Suppressor macrophage treated with lipopolysaccharide for 1 hour (primary cell): ENCODE data around the gene CCDC80.

Source experiments
- DNase-seq, 3 donors: peaks; one replicate each; pipeline ENCODE4 v3.0.0-alpha.2; 2020 to 2022

The CCDC80 gene

DNA sequence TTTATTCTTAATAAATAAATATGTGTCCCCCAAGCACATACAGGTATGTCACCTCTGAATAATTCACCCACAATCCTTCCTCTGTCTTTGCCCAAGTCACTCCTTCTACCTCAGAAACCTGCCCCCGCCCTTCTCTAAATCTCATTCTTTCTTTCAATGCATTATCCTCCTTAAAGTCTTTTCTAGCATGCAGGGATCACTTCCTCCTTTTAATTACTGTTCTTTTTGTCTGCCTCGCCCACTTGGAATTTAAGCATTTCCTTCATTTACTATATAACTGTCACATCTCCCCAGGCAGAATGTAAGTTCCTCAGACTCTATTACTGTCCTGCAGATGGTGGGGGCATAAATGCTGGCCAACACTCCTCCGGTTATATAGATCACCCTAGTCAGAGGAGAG is 7.8 kb downstream of the CCDC80 start:
- peak; percentile 24 to 50 (median 46) for DNase-seq

DNA sequence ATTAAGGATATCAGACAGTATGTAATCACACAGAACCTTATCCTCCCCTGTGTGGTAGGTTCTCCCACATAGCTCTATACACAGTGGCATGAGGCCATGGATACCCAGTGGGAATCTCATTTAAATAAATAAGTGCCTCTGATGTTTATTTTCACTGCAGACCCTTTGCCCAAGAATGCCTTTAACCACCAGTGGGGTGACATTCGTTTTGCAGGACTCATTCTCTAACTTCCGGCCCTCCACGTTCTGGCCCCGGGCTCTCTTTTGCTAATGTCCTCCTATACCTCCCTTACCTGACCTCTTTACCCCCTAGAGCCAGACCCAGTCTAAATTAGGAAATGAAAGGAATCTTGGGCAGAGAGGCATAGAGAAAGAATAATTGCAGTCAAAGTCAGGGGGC is 8.3 kb downstream of the CCDC80 start:
- no peak for DNase-seq

DNA sequence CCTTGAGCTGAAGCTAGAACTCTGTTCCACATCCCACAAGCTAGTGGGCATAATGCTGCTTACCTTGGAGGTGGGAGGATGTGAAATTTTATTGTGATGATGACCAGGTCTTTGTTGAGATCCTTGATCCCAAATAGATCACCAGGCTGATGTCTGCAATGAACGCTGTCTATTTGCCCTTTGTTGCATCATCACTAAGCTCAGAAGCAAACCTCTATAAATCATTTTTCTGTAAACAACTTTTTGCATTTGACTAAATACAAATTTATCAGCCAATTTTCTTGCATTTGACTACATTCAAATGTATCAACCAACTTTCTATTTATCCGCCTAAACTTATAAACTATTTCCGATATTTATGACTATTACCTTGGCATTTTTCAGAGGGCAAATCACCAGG is 9.7 kb downstream of the CCDC80 start:
- DNase-seq = no peak

DNA sequence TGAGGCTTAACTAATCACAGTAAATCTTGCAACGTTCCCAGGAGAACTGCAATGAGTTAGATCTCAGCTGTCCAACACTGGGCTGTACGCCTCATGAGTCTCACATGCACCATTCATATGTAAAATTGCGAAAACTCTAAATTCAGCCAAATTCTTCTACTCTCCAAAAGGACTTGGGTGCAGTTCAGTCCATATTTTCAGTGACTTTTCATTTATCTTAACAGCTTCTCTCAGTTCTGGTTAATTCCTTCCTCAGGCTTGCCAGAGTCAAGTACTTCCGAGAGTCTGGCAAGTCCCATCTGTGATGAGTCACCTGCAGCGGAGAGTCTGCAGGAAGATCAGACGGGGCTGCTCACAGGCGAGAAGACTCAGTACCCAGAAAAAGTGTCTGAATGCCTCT is 11.5 kb downstream of the CCDC80 start:
- peak; percentile 60 to 74 (median 72) for DNase-seq

DNA sequence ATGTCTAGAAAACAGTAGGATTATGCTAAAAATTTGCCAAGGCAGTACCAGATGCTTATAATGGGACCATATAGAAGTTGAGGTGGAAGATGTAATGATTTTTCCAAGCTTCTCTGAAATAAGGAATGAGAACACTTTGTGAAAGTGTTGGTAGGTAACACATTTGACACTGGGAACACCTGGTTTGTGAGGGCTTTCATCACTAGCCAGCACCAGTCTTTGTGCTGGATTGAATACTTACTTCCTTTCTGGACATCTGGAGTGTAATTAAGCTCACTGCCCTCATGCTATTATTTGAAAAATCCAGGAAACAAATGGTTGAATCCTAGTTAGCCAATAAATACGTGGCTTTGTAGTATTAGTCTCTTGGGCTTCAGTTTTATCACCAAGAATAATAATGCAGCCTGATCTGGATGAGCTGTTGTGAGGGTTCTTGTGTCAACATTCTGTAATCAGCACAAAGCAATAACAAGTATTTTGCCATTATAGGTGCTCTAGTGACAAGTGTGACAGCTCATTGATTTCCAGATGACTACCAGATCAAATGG is 12.9 kb downstream of the CCDC80 start:
- DNase-seq = no peak

DNA sequence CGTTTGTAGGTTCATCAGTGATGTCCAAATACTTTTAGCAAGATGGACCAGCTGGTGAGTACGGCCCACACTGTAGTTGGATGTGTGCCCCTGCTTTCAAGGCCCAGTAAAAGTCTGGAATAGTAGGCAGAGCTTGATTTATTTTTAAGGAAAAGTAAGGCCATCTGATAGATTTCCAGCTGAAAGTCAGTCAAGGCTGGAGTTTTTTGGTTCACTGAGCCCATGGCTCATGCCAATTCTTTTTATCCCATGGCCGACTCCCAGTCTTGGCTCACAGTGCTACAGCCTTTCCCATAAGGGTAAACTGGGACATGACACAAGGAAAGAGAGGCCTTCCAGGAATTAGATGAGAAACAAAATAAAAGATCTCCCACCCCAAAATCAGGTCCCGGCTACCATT is 13.5 kb downstream of the CCDC80 start:
- no peak for DNase-seq

DNA sequence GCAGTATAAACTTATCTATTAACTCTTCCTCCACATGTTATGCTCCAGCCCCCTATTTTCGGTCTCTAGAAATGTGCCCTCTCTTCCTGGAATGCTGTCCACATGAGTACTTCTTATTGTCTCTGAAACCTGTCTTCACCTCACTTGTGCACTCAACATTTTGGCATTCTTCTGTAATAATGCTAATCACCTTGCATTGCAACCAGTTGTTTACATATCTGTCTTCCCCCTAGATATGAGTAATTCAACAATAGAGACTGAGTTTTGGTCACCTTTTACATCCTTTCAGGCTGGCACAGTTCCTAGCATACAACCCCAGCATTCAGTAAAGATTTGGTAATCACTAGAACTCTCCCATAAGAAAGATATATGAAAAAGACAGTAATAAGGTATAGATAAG is 17.2 kb downstream of the CCDC80 start:
- no peak for DNase-seq

DNA sequence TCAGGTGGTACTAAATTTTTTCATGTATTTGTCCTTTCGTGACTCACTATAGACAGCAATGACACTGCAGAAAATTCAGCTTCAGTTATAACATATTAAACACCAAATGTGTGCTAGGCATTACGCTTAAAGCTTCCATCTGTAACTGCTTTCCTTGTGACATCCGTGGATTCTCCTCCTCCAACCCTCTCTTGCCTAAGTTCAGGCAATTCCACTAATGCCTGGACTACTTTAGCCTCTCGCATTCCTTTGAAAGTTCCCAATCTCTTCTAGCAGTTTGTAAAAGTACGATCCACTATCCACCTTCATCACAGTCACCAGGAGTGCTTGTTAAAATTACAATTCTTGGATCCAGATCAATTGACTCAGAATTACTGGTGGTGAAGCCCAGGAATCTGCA is 17.7 kb downstream of the CCDC80 start:
- no peak for DNase-seq

DNA sequence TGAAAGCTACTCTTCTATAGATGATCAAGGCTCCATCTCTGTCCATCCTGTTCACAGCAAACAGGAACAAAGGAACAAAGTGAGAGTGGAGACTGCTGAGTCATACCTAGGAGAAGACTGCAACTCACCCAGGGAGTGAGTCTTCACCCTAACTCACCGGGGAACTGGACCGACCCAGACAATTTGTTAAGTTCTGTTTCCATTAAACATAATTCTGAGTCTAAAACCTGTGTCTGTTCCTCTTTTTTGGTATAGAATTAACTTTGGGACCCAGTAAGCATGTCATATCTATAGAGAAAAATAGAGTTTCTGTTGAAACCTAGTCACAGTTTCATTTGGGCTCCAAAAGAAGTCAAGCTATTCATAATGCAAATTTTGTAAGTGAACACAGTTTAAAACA is 21.6 kb downstream of the CCDC80 start:
- DNase-seq = peak; percentile 15 to 32 (median 27)

DNA sequence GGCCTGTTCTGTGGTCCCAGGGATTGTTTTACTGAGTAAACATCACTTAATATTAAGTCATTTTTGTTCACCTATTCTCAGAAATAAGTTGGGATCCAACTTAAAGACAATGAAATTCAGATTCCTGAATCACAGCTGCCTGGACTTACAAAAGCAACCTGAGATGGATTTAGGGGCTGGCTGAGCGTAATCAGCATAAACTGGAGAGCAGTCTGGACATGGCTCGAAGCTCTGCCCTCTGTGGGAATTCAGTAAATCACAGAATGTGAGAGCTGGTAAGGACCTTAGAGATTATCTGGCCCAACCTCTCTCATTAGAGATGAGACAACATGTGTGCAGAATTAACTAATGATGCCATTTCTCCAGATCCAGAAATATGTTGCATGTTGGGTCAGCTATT is 23.7 kb downstream of the CCDC80 start:
- DNase-seq = no peak

DNA sequence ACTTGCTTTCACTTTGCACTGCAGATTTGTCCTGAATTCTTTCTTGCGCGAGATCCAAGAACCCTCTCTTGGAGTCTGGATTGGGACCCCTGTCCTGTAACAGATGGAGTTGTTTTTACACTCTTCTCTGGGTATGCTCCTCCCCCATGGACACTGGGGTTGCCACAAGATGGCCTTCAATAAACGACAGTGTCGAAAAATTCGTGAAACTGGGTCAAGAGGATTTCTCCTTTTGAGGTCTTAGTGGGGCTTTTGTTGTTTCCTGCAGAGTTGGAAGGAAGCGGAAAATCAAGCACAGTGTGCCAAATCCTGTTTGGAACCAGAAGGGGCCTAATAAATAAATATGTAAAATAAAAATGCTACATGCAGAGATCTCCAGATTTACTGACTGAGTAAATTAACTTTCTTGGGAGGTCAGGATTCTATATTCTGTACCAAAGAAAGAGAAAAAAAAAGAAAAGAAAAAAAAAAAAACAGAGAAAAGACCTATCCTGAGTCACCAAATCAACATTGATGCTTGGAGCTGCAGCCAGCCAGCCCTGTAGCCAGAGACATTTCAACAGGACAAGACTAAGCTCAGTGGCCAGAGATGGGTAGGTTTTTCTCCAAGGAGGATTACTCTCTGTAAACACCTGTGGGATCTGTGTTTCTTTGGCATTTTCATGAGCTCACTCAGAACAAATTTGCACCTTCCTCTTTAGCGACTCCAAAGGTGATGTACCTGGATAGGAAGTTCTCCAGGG is 24.8 kb downstream of the CCDC80 start:
- no peak for DNase-seq

DNA sequence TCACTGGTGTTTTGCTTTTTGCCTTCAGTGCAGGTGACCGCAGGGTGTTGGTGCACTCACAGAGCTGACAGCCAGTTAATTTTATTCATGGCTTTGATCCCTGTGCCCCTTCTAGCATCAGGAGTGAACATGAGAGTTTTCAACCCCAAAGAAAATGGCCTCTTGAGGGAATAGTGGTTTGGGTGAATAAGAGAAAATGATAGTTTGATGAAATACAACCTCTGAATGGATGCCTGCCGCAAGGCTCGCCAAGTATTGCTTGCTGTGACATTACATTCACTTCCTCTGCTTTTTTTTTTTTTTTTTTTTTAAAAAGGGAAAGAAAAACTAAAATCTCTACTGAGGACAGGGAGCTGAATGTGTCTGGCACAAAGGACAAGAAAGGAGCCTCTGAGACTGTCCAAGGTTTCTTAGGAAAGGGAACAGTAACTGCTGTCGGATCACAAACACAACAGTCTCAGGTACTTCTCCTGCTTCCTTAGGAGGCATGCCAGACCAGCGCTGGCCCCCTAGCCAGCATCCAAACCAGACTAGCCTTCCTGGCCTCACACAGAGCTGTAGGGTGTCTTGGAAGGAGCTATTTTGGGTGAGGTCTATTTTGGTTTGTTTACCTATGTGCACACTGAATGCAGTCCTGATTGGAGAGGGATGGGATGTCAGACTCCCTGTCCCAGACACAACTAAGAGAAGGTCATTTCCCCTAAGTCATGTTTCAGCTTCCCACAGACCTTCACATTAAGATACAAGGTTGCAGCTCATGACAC is 29.0 kb downstream of the CCDC80 start:
- DNase-seq = peak; percentile 12 to 50 (median 39)

DNA sequence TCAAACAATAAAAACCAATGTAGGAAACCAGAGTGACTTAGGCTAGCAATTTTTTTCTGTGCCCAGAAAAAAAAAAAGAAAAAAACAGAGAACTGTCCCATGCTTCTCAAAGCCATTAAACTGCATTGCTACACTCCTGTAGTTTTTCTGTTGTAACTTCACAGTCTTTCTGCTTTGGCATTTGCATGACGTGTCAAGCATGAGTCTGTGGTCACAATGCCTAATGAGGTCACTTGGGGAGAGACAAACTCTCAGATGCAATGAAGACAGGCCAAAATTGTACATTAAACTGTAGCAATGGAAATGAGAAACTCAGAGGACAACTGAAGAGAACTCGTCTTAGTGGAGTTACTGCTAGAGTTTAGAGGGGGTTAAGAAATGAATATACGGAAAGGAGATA is 30.8 kb downstream of the CCDC80 start:
- DNase-seq = peak; percentile 53 to 81 (median 65)

DNA sequence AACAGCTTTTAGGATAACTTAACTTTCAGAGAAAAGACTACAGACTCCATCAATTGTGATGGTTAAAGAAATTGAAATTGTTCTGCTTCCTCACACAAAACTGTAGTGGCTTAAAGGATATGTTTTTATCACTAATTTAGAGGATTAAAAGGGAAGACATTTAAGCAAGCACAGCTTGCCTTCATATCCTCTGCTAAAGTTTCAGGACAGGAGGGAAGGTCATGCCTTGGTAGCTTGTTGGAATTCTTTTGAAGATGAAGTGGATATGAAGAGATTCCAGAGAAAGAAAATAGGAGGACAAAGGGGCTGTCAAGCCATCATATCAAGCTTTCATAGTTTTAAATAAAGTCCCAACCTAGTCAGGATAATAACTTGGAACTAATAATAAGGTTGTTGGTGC is 33.1 kb downstream of the CCDC80 start:
- DNase-seq = no peak

DNA sequence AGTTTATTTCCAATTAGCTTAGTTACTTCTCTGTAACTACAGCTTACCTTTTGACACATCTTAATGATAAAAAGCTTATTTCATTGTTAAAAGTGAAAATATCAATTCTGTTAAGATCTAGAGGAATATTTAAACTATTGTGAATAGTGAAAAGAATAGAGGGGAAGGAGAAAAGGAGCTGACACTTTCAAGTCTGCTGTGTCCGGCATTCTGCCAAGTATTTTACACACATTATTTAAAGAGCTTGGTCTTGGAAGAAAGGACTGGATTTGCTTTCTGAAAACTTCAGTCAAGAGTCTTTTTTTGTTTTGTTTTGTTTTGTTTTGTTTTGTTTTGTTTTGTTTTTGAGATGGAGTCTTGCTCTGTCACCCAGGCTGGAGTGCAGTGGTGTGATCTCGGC is 34.8 kb downstream of the CCDC80 start:
- no peak for DNase-seq

DNA sequence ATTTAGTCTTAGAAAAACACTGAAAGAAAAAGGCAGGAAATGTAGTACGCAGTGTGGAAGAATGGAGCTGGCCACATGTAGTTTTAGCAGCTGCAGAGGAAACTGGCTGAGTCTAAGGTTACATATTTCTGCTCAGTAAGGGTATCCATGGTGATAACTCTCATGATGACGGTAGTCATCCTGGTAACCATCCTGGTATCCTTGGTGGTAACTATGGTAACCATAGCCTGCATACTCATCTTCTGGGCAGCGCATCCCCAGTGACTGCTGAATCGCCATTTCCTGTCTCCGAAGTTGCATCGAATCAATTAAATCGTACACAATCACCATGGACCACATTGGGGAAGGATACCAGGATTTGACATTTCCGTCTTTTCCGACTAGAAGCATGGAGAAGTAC is 35.7 kb downstream of the CCDC80 start:
- DNase-seq = no peak

DNA sequence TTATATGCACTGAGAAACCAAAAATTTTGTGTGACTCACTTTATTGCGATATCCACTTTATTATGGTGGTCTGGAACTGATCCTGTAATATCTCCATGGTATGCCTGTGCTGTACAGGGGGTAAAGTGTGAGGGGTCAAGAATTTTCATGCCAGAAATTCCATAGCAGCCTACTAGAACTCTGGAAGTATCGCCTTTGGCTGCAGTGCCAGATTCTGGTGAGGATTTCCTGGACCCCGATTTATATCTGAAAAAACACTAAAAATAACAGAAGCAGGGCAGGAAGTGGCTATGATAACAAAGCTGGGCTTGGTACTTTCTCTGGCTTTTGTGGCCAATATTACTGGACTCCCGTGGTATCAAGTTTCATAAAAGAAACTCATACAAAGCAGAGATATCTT is 36.4 kb downstream of the CCDC80 start:
- no peak for DNase-seq

DNA sequence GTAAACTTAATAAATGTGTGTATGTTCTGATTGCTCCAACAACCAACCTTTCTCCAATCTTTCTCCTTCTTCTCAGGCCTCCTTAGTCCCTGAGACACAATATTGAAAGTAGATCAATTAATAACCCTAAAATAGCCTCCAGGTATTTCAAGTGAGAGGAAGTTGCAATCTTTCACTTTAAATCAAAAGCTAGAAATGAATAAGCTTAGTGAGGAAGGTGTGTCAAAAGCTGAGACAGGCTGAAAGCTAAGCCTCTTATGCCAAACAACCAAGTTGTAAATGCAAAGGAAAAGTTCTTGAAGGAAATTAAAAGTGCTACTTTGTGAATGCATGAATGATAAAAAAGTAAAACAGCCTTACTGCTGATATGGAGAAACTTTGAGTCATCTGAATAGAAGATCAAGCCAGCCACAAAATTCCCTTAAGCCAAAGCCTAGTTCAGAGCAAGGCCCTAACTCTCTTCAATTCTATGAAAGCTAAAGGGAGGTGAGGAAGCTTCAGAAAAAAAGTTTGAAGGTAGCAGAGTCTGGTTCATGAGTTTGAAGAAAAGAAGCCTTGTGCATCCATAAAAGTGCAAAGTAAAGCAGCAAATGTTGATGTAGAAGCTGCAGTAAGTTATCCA is 38.6 kb downstream of the CCDC80 start:
- no peak for DNase-seq

DNA sequence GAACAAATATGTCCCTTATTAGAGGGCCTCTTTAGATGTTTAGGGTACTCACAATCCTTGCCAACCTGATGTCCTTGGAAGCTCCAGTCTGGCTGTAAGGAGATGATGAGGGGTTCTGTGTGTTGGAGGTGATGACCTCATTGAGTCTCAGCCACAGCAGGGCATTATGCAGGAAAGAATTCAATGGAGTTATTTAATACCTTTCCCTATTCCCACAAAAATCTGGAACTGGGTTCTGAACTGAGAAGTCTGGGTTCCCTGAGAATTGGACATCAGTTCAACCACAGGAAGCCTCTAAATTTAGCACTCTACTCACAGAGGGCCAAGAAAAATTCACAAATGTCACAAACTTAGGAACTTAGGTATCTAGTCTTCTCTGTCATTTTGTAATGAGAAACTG is 42.2 kb downstream of the CCDC80 start:
- no peak for DNase-seq

DNA sequence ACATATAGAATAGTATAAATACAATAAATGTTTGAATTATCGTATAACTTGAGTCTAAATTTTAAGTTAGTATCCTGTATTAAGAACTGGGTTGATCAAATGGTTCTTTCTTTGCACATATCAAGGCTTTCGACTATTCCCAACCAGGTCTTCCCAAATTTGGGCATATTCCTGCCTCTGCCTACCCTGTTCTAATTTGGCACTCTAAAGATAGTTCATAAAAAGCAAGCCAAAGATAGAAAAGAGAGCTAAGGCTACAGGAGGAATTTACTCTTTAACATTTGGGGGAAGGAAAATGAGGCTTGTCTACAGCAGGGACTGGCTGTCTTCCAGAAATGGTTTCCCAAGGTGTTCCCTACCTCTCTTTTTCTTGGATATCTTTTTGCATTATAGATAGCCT is 43.0 kb downstream of the CCDC80 start:
- DNase-seq = no peak

DNA sequence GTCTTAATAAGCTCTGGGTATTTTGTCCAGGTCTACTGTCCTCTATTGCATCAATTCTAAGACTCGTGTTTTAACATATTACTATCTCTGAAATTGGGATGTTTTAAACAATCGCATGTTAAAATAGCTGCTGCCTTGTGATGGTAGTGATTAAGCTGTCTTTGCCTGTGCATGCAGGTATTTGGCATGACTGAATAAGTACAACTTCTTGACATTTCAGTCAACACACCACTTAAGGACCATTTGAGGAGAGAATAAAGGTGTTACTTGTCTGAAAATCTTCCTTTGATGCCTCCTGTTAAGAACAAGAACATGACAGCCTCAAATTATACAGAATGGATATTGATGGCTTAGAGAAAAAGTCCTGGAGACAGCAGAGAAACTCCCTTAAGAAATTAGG is 46.1 kb downstream of the CCDC80 start:
- no peak for DNase-seq

DNA sequence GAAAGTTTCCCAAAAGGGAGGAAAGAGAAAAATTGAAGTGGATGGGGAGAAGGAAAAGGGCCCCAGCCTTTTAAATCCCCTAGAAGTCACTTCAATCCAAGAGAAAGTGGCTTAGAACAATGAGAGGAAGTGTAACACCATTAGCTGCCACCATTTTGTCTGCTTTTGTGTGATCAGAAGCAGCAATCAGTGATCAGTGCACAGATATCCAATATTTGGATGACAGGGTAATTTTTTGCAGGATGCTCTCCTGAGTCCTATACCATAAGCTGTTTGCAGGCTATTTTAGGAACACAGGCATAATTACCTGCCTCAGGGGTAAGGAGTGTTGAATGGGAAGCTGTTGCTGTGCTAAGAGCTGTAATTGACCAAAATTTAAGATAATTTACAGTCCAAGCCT is 47.7 kb downstream of the CCDC80 start:
- no peak for DNase-seq

DNA sequence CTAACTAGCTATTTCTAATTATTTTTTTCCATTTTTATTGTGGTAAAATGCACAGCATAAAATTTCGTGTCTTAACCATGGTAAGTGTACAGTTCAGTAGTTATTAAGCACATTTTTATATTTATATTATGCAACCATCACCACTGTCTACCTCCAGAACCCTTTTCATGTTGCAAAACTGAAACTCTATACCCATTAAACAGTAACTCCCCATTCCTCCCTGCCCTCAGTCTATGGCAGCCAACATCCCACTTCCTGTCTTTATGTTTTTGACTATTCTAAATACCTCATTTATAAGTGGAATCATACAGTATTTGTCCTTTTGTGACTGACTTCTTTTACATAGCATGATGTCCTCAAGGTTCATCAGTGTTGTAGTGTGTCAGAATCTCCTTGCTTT is 53.6 kb downstream of the CCDC80 start:
- no peak for DNase-seq

DNA sequence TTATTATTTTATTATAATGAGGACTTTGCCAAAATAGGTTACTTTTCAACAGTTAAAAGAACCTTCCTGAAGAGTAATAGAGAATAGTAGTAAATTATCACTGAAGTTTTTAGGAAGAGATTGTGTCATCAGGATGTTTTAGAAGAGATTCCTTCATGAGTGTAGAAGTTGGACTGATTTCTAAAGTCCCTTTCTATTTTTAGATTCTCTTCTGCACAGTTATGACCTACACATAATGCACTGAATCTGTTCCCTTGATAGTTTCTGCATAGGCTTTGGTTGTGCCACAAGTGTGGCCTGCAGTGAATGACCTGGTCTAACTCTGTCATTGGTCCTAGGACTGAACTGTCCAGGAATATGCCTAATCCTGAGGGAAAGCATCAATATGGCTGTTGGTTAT is 55.2 kb downstream of the CCDC80 start:
- DNase-seq = no peak
